Peyer's patch (tissue), 4 donors: ENCODE data around the gene BANP.

Experiments used
- CTCF ChIP-seq, 6 experiments: fragments of 450-650 bp in 4 of 6; fragments of 200-600 bp in 2 of 6; sonication (generic) in 1 of 6; IDR thresholded peaks; one replicate each; pipeline ENCODE4 v1.5.1; 2017 to 2019; ENCODE audit warnings: antibody characterized with exemption in 6 of 6, mild to moderate bottlenecking in 3 of 6, moderate library complexity in 1 of 6
- POLR2A ChIP-seq, 2 donors: fragments of 450-650 bp; IDR thresholded peaks; one replicate each; pipeline ENCODE4 v1.5.1; 2017; ENCODE audit warnings: antibody characterized with exemption in 2 of 2, mild to moderate bottlenecking in 2 of 2, moderate library complexity in 2 of 2

- TF ChIP-seq CTCF (IDR thresholded peaks at IDR 0.05) = no peak
- TF ChIP-seq POLR2A (IDR thresholded peaks at IDR 0.05) = no peak
Measured at GRCh38 chr16:88002211-88002610, 51.0 kb downstream of the BANP start.
